ENCODE measurements around the gene FBXO38.
A peak's percentile ranks its signal among the peaks of the same experiment; 100 is the strongest.

Gene FBXO38

DNA sequence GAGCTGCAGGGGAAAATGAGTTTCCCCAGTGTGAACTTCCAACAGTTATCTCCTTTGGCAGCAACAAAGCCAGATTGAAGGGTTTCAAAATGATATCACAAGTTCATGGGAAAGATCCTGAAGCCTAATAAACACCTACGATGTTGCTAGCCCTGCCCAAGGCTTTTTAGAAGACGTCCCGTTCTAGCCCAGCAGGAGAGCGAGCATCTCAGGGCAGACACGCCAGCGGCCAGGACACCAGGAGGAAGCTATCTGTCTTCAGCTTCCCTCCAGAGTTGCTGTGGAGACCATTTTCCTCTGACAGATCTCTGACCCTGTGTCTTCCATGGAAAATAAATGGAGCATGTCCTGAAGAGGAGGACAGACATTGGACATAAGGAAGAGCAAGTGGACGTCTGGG, 98.4 kb downstream of the FBXO38 start:
- no peak for DNase-seq

DNA sequence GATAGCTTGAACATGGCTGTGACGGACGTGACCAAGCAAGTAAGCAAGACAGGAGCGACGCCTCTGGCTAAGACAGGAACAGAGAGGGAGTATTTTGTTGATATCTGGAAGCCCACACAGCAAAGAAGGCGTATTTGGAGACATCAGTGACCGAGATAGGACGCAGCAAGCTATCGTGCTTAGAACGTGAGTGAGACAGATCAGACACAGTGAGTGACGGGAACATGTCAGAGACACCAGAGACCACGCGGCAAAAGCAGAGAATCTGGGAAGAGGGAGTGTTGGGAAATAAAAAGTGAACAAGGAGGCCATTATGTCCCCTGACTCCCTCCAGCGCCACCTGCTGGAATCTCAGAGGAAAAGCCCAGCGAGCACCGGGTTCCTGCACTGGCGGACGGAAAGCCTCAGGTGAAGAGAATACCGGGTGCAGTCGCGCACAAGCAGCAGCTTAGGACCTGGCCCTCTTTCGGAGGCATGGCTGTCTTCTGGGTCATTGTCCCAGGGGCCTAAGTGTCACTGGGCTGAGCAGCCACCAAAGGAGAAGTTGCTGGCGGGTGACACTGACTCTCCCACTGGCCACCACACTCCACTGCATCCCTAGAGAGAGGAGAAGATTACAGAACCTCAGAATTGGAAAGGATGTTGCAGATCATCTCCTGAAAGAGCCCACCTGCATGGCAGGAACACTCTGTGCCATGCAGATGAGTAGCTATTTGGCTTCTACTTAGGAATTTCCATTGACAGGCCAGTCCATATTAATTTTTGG, 99.1 kb downstream of the FBXO38 start:
- DNase-seq, result peak; percentile 60

DNA sequence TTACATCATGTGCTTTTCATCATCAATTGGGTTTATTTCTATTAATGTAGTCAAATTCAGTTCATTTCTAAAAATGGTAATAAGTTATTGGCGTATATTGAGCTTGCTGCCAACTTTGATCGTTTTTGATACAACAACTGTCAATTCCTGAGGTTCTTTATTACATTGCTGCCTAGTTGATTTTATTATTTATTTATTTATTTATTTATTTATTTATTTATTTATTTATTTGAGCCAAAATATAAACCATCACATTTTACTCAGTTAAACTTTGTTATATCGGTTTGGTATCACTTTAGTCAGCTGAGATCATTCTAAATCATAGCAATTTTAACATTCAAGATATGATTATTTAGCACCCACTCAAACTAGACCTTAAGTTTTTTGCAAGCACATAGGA, 100.0 kb downstream of the FBXO38 start:
- DNase-seq, result no peak

DNA sequence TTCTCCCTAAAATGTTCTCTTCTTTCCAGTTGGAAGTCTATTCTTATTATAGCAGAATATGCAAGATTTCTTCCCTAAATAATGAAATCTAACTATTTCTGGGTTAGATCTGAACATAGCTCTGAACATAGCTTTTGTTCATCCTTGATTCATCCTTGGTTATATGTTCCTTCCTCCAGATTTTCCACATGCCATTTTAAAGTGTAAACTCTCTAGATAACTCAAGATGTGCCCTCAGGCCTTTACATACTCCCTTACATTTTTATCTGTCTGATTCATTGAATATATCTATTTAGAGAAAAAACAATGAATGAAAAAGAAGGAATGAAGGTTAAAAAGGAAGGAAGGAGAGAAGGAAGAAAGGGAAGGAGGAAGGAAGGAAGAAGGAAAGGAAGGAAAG, 100.9 kb downstream of the FBXO38 start:
- no peak for DNase-seq

DNA sequence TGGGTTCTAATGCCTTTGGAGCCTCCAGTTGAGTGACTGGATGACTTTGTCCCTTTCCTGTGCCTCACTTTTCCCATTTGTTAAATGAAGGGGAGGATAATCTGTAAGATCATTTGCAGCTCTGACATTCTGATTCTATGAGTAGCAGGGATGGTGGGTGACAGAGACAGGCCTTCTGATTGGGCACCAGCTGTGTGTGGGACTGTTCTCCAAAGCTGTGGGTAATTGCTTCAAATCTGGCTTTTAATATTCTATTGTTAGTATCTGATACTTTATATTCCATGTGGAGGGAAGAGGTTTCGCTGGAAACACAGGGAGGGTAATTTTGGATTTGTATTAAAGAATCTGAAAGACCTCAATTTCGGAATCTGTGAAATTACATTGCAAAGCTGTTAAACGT, 102.7 kb downstream of the FBXO38 start:
- DNase-seq, result no peak

DNA sequence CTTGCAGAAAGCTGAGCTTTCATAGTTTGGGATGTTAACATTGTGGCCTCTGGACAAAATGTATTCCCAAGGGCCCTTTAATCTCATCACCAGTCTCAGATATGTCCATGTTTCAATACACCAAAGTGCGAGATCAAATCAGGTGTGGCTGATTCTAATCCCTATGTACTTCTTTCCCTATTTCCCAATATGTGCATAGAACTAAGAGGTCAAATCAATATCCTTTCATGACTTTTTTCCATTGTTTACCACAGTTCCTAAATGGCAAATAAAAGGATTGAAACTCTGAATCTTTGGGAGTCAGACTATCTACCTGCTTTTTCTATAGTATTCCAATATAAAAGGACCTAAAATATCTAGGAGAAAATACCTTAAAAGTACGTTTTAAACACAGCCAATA, 105.0 kb downstream of the FBXO38 start:
- DNase-seq, result no peak

DNA sequence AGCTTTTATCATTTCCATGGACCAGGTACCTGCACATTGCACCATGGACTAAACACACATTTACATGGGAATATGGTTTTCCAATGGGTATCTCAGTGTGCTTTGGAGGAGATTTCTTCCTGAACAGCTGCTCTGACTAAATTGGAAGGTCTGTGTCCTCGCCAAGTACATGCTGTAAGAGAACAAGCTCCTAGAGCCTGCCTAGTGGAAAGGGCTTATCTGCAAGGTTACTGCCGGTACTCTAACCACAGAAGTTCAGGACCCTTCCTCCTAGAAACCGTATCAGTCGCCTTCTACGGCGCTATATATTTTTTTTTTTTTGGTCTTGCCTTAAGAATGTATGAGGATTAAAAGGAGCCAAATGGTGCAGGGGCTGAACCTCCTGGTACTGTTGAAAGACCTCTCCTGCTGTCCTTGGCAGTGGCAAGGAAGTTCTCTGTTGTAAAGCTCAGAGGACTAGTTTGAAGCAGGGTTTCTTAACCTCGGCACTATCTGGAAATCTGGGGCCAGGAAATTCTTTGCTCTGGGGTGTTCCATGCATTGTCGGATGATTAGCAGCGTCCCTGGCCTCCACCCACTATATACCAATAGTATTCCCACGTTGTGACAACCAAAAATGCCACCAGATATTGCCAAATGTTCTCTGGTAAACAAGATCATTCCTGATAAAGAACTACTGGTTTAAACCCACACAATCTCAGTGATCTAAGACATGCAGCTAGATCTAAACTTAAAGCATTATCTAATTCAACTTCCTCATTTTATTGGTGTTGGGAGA, 107.4 kb downstream of the FBXO38 start:
- DNase-seq, result peak; percentile 23

DNA sequence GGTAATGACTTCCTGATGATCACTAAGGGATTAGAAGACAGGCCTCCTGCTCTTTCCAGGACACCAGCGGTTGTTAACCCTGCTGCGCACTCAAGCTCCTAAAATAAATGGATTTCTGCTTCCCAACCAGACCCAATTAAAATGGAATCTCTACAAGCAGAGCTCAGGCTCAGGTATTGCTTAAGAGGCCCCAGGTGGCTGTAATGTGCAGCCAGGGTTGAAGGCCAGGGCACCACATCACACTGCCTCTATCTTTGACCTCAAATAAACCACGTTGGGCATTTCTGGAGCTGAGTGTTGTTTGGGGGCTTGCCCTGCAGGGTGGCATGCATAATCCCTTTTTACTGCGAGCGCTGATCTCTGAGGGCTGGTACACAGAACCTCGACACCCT, 108.0 kb downstream of the FBXO38 start:
- no peak for DNase-seq

DNA sequence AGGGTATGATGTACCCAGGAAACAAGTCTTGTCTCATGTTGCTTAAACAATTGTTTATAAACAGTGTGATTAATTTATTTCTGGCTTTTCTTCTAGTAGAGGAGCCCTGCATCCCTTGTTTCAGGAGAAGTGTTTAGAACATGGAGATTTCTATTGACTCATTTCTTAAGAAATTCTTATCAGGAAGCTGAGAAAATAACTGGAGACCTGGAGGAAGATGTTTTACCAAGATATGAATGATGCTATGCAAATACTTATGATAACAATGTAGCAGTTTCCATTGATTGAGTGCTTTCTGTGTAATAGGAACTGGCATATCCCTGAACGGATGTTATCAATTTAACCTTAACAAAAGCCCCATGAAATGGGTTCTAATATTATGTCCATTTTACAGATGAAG, 108.6 kb downstream of the FBXO38 start:
- DNase-seq, result no peak
